IMR-90 (cell line): Measurements from ENCODE around the gene MAPKAPK5.

Experiments
- CEBPB ChIP-seq: IDR thresholded peaks from 2 replicates; pipeline ENCODE4 v1.6.1; 2012; ENCODE audit warnings: low read depth, low read length, improper control_type of control experiment
- MAFK ChIP-seq: IDR thresholded peaks from 2 replicates; pipeline ENCODE4 v1.6.1; 2012; ENCODE audit warnings: low read depth, low read length, improper control_type of control experiment
- MXI1 ChIP-seq: IDR thresholded peaks from 2 replicates; pipeline ENCODE4 v1.6.1; 2012; ENCODE audit warnings: low read depth, mild to moderate bottlenecking, low read length, moderate library complexity, borderline replicate concordance
- POLR2A ChIP-seq: IDR thresholded peaks from 2 replicates; pipeline ENCODE4 v1.6.1; 2012; ENCODE audit warnings: mild to moderate bottlenecking, low read depth, low read length
- RAD21 ChIP-seq: IDR thresholded peaks from 2 replicates; pipeline ENCODE4 v1.6.1; 2012; ENCODE audit warnings: low read length, improper control_type of control experiment
- RCOR1 ChIP-seq: IDR thresholded peaks from 2 replicates; pipeline ENCODE4 v1.6.1; 2012; ENCODE audit warnings: mild to moderate bottlenecking, low read length, improper control_type of control experiment; ENCODE audit not compliant: insufficient replicate concordance
- RFX5 ChIP-seq: IDR thresholded peaks from 2 replicates; pipeline ENCODE4 v1.8.0; 2012; ENCODE audit warnings: low read depth, mild to moderate bottlenecking, low read length, moderate library complexity
- TF ChIP-seq, protein P1 (sequence below): conservative IDR thresholded peaks from 2 replicates; pipeline ENCODE4 v1.5.1; 2012; ENCODE audit warnings: mild to moderate bottlenecking, low read depth, low read length, improper control_type of control experiment
- TF ChIP-seq, protein P2 (sequence below): fragments of 150-350 bp; IDR thresholded peaks from 2 replicates; pipeline ENCODE4 v1.6.1; 2017; ENCODE audit warnings: mild to moderate bottlenecking, antibody characterized with exemption, low read length, low read depth

DNA sequence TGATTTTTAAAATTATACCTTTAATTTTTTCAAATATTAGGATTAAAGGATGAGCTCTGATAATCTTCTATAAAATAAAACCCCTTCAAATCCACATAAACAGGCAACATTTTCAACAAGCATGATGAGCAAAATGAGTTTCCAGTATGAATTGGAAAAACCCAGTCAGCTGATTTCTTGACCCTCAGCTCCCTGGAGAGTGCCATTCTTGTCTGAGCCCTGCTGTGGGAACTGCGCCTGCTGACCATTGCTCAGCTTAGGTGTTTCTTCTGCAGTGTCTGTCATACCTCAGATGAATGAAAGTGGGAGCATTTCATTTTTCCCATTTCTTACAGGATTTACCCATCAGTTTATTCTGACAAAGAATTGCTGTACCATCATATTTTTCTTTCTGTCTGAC is 27.6 kb downstream of the MAPKAPK5 start:
- TF ChIP-seq, protein P1, sequence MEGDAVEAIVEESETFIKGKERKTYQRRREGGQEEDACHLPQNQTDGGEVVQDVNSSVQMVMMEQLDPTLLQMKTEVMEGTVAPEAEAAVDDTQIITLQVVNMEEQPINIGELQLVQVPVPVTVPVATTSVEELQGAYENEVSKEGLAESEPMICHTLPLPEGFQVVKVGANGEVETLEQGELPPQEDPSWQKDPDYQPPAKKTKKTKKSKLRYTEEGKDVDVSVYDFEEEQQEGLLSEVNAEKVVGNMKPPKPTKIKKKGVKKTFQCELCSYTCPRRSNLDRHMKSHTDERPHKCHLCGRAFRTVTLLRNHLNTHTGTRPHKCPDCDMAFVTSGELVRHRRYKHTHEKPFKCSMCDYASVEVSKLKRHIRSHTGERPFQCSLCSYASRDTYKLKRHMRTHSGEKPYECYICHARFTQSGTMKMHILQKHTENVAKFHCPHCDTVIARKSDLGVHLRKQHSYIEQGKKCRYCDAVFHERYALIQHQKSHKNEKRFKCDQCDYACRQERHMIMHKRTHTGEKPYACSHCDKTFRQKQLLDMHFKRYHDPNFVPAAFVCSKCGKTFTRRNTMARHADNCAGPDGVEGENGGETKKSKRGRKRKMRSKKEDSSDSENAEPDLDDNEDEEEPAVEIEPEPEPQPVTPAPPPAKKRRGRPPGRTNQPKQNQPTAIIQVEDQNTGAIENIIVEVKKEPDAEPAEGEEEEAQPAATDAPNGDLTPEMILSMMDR = no peak
- TF ChIP-seq, protein P2, sequence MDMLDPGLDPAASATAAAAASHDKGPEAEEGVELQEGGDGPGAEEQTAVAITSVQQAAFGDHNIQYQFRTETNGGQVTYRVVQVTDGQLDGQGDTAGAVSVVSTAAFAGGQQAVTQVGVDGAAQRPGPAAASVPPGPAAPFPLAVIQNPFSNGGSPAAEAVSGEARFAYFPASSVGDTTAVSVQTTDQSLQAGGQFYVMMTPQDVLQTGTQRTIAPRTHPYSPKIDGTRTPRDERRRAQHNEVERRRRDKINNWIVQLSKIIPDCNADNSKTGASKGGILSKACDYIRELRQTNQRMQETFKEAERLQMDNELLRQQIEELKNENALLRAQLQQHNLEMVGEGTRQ = no peak
- TF ChIP-seq MAFK (no peak), RAD21 (no peak), MXI1 (no peak), POLR2A (no peak), CEBPB (no peak), RCOR1 (no peak), RFX5 (no peak)
